HG03196 (cell line): ENCODE measurements around the gene SIM1.

Source experiments
- ATAC-seq: cut with Tn5 transposase; IDR thresholded peaks from one replicate; pipeline ENCODE4 v1.9.1; 2021; ENCODE audit not compliant: unreplicated experiment

The SIM1 gene, protein sequence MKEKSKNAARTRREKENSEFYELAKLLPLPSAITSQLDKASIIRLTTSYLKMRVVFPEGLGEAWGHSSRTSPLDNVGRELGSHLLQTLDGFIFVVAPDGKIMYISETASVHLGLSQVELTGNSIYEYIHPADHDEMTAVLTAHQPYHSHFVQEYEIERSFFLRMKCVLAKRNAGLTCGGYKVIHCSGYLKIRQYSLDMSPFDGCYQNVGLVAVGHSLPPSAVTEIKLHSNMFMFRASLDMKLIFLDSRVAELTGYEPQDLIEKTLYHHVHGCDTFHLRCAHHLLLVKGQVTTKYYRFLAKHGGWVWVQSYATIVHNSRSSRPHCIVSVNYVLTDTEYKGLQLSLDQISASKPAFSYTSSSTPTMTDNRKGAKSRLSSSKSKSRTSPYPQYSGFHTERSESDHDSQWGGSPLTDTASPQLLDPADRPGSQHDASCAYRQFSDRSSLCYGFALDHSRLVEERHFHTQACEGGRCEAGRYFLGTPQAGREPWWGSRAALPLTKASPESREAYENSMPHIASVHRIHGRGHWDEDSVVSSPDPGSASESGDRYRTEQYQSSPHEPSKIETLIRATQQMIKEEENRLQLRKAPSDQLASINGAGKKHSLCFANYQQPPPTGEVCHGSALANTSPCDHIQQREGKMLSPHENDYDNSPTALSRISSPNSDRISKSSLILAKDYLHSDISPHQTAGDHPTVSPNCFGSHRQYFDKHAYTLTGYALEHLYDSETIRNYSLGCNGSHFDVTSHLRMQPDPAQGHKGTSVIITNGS

DNA sequence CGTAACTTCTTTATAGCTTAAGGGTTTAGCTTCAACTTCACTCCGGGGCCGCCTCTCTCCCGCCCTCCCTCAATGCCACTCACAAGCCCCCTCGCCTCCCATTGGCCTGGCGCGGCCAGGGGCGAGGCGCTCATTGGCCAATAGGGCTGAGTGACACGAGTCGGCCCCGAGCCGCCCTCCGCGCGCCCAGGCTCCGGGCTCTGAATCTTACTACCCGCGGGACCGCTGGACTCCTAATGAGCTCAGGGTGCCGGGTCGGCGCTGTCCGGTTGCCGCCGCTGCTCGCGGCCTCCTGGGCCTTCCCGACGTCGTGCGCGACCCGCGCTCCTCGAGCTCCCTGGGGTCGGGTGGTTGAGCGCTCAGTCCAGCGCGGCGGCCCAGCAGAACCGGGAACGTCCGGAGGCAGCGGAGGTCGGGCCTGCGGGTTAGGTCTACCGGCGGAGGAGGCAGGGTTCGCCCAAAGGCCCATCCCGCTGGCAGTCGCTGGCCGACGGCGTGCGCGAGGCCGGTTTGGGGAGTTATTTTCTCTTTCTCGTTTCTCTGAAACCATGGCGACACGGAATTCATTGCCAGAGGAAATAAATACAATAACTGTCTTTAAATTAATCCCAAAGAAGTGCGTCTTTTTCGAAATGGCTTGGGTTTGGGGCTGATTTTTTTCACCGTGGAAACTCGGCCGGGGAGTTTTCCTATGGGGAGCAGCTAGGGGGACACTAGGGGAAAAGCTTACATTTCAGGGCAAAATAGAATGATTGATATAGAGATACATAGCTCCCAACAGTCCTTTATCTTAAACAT, at the start of gene SIM1:
Gene SIM1, minus strand, starts transcription at position 19 of the 798 bp plus-strand sequence. CDS start 1,453 bp downstream, outside the sequence.
- ATAC-seq: no peak

DNA sequence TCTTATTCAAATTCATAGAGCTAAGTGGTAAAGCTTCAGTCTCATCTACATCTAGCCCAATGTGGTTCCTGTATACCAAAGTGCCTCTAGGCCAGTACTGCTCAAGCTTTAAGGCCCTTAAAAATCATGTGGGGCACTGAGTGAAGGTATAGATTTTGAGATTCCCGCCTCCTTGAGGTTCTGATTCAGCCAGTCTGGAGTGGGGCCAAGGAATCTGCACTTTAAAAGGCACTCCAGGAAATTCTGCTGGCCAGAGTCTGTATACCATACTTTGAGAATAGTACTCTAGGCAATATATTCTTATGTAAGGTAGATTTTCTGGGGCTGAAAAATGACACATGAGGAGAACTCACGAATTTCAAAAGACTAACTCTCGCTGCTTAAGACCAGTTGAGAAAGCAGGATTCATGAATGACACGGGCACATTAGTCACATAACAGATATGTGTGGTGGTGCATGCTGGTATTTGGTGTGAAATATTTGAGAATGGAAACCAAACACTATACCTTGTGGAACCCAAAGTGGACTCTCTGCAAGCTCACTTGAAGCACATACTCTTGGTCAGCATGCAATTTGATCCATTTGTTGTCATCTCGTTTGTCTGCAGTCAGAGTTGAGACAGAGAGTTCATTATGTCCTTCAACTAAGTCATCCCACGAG, 47.6 kb upstream of the SIM1 start:
- ATAC-seq: no peak

DNA sequence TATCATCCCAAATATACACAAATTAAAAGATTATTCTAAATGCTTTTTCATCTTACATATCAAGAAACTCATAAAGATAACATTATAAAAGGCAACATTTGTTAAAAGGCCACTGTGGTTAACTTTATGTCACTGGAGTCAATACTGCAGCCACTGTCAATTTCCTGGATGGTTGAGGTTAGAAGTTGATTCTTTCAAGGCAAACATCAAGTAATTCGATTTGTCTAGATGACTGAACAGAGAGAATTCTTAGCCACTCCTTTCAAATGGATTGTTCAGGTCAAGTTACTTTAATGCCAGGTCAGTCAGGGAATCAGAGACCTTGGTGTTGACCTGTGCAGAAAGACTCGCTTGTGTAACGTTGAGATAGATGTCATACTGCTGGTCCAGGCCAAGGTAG, 44.4 kb upstream of the SIM1 start:
- no peak for ATAC-seq

DNA sequence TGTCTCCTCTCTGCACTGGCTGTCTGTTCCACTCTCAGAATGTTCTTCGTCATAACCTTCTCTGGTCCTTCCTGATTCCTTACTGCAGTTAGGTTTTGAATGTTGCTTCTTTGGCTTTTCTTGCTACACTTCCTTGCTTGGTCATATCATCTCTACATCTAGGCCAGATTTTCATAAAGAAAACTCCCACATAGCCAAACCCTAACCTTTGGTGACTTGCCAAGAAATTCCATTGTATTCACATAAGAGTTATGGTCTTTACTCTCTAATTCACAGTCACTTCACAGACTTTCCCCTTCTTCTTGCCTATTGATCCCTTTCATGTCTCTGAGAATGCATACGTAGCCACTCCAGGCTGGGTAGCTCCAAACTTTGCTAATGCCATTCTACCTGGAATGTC, 41.9 kb upstream of the SIM1 start:
- ATAC-seq: no peak

DNA sequence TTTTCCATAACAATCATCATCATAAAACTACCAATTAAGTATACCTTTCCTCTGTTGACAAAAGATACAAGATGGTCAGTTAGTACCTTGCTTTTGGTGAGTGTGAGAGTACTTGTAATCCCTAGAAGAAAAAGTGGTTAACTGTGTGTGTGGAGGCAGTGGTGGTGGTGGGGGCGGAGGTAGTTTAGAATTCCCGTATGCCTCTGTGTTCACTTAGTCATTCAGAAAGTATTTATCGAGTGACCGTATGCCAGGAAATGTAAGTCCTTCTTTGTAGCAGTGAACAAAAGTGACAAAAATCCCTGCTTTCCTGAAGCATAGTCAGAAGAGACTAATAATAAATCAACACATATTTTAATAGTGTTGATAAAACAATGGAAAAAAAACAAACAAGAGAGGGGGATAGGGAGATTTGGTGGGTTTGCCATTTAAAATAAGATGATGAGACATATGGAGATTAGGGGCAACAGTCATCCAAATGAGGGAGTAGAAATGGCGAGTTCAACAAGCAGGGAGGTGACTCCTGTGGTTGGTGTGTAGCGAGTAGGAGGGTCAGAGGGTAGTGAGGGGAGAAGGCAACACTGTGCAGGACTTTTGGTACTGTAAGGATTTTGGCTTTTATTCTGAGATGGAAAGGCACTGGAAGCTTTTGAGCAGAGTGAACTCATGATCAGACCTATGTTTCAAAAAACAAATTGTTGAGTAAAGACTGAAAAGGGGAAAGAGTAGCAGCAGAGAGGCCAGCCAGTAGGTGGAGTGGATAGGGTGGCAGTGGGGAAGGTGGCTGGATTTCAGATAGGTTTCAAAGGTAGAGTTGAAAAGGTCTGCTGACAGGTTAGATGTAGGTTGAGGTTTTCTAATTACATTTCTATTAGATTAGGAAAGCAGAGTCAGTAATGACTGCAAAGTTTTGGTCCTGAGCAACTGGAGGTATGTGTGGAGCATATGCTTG, 40.3 kb upstream of the SIM1 start:
- no peak for ATAC-seq

DNA sequence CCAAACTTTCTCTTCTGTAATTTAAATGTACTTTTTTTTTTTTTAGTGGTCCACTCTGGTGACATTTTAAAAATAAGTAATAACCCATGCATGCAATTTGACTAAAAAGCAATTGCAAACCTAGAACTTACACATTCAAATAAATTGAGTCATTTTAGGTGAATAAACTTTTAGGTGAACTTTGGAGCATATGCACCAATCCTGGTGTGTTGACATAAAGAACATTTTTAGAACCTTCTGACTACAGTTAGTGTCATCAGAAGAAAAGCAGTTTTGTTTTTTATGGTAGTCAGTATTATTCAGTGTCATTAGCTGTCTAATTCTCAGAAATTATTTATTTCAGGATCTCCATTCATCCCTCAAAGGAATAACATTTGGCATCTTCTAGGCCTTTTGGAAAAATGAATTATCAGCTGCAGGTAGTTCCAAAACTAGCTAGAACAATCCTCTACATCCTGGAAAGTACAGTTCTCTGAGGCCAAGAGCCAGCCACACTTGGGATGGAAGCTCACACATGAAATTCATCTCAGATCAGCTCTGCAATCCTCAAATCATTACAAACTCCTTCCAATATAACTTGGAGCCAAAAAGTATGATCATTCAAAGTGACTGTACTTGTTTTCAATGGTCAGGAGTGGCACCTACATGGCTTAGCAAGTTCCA, 38.5 kb upstream of the SIM1 start:
- no peak for ATAC-seq

DNA sequence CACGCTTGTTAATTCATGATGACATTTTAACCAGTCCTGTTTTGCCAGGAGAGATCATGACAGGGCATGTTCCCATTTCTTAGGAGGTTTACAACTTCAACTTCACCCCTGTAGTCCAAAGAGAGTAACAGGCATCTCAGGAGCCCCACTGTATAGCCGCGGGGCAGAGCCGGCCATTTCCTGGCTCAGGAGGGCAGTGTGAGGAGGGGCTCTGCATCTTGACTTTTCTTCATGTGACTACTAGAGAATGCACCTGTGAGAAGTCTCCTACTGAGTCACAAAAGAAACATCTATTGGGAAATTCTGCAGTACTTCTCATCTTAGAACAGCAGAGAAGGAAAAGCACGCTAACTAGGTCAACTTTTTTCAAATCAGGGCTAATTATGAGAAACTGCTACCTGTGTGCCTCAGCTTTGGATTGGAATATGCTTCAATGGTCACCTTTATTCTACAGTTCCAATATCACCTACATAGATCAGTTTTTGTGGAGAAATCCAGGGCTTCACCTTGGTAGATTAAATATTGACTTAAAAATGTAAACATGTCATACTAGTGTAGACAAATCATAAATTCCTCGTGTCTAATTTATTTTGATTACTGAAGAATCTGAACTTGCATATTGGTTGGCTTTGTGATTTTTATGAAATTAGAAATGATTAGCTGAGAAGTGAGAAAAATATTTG, 28.6 kb upstream of the SIM1 start:
- no peak for ATAC-seq

DNA sequence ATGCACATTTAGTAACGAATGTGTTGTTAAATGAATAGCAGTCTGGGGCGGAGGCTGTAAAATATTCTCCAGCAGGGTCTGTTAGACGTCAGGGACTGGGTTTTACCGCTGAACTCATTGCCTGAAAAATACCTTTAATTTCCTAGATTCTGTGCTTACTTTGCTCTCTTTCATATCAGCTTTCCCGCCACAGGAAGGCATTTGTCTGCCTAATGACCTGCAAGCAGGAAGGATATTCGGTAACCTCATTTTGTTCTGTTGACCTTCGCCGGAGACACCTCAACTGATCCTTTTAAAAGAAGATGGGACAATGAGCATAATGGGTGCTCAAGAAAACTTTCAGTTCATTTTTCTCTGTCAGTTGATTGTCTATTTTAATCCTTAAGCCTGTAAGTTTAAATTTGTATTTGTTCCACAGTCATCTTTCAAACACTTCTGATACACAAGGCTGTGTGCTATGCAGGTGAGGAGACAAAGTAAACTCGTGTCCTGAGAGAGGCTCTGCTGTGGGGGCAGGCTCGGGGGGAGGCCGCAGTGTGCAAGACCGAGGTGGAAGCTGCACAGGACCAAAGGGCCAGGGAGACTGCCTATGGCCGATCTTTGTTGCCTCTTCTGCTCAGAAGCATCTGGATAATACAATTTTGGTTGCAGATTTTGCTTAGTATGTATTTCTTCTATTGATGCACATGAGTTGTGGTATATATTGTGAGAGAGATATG, 27.4 kb upstream of the SIM1 start:
- no peak for ATAC-seq

DNA sequence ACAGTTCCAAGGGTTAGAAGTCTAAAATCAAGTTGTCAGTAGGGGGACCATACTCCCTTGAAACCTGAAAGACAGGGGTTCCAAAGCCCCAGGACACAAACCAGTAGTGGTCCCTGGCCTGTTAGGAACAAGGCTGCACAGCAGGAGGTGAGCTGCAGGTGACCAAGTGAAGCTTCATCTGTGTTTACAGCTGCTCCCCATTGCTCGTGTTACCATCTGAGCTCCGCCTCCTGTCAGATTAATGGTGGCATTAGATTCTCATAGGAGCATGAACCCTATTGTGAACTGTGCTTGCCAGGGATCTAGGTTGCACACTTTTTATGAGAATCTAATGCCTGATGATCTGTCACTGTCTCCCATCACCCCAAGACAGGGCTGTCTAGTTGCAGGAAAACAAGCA, 25.3 kb upstream of the SIM1 start:
- ATAC-seq: no peak

DNA sequence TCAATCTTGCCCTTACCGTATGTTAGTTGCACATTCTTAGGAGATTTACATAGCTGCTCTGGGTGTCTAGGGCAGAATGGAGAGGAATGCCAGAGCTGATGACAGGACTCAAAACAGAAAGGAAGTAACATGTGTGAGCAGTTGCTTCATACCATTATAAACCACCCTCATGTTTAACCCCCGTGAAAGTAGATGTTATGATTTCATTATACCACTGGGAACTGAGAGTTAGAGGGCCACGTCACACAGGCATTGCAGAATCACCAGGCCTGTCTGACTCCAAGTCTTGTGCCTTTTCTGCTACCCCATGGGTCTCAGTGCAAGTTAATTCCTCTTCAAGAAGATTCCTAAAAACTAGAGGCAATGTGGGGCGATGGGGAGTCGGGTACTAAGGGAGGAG, 23.5 kb upstream of the SIM1 start:
- ATAC-seq: no peak

DNA sequence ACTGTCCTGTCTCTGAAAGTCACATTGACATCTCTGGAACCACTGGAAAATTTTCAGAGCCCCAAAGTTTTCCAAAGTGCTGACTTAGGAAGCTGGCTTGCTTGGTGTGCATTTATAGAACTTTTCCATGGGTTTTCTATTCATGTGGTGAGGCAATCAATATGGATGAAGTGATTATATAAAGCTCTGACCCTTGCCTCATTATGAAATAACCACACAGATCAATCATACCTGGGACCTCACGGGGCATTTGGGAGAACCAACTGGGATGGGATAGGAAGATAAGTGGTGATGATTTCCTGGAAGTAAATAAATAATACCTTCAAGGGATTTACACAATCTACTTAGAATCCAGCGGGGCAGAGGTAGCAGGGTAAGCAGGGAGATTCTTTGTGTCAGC, 22.9 kb upstream of the SIM1 start:
- no peak for ATAC-seq

DNA sequence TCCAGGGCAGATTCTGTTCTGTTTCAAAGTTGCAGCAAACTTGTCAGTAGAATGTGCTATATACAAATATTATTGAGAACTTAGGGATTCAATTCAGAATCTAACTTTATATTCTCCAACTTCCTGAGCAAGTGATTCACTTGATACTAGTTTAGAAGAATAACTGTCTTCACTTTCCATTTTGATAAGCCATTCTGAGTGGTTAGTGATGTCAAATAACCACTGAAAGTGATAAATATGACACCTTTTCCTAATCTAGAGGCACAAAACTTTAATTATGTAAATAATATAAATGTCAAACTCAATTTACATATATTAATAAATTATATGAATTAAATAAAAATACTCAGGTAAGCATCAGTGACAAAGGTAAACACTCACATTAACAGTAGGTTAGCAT, 20.5 kb upstream of the SIM1 start:
- ATAC-seq: no peak

DNA sequence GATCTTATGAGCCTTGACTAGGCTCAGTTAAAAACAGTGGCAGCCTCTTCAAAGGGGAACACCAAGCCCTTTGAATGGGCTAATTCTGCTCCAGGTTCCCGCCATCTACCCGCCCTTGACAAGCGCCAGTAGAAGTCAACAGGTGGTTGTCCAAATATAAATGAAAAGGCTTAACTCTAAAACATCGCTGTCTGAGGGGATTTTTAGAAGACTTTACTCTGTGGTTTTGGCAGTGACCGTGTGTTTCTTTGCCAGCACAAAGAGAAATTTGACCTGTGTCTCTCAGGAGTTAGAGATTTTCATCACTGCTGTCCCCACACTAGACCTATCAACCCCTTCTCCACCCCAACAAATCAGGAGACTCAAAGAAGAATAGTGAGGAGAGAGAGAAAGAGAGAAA, 19.8 kb upstream of the SIM1 start:
- ATAC-seq: no peak

DNA sequence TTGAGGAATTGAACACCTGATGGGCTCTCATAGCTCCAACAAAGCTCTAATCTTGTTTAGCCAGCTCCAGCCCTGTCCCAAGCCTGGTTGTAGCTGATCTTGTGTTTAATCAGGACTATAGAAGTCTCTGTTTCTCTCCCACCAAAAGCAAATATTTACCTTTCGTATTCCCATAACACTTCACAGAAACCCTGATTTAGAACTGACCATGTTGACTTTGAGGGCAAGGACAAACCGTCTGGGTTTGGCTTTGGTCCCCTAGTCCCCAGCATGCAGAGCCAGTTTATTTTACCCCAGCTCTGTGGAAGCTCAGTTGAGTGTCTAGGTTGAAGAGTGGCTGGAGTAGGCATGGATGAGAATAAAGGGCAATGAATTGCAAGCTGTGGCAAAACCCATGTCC, 18.0 kb upstream of the SIM1 start:
- no peak for ATAC-seq

DNA sequence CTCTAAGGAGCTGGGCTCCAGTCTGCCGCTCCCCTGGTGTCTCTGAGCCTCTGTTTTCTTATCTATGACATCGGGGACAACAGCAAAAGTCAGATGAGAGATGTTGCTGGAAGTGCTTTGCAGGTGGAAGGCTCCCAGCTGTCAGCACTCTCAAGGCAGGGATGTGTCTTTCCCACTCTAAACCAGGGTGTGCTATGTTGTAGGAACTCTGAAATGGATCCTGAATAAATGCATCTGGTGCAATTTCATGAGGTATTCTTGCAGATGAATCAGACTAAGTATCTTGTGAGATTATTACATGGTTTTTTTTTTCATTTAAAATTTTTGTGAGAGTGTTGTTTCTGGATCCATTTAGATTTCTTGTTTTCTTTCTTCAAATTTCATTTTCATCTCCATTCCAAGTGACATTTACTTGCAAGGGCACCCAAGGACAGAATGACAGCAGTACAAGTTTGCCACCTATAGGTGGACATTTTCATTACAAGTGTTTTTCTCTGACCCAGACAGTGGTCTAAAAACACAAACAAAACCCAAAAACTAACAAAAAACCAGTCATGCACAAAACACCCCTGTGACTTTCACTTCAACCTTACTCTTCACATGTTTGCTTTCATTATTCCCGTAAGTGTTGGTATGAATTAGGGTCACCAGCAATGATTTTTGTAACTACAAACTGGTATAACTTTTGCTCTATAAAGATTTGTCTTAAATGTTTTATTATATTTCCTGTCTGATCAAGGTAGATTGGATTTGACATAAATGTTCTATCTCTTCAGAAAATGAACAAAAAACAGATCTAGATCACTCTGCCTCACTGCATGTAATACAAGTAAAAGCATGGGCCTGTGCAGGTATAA, 14.7 kb upstream of the SIM1 start:
- peak; percentile 44 for ATAC-seq

DNA sequence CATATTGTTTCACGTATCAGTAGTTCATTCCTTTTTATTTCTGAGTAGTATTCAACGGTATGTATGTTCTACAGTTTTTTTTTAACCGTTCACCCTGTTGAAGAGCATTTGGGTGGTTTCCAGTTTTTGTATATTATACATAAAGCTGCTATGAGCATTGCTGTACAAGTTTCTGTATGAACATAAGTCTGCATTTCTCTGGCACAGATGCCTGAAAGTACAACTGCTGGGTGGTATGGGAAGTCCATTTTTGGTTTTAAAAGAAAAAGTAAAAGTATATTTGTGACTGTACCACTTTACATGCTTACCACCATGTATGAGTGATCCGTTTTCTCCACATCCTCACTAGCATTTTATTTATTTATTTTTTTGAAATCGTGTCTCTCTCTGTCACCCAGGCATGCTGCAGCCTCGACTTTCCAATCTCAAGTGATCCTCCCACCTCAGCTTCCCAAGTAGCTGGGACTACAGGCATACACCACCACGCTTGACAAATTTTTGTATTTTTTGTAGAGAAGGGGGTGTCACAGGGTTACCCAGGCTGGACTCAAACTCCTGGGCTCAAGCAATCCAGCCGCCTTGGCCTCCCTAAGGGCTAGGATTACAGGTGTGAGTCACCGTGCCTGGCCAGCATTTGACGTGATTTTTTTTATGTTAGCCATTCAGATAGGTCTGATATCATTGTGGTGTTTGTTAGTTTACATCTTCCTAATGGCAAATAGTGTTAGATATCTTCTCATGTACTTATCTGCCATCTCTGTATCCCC, 11.0 kb upstream of the SIM1 start:
- peak; percentile 65 for ATAC-seq

DNA sequence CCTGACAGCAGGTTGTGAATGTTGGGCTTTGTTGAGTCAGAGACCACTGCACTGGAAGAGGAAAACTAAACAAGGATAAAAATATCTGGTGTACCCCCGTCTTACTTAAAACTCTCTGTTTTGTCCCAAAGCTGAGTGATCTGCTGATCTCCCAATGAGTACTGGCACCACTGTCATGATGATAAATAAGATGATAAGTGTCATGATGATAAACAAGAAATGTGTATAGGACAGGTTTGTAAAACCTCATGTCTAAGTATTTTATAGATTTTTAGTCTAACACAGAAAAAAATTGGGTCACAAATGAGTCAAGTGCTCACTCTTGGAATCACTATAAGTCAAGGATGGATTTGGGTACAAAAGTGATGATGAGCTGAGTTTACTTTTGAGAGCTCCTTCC, 8.5 kb upstream of the SIM1 start:
- no peak for ATAC-seq
